Ishikawa (cell line): ENCODE results near the gene TMEM164.

Experiments
- EP300 ChIP-seq: IDR thresholded peaks from 2 replicates; pipeline ENCODE4 v1.6.1; 2012; ENCODE audit warnings: borderline replicate concordance
- RAD21 ChIP-seq: IDR thresholded peaks from 2 replicates; pipeline ENCODE4 v1.6.1; 2012; ENCODE audit warnings: low read depth
- TCF12 ChIP-seq: IDR thresholded peaks from 2 replicates; pipeline ENCODE4 v1.6.1; 2012; ENCODE audit warnings: low read depth
- TEAD4 ChIP-seq: IDR thresholded peaks from 2 replicates; pipeline ENCODE4 v1.6.1; 2012

DNA sequence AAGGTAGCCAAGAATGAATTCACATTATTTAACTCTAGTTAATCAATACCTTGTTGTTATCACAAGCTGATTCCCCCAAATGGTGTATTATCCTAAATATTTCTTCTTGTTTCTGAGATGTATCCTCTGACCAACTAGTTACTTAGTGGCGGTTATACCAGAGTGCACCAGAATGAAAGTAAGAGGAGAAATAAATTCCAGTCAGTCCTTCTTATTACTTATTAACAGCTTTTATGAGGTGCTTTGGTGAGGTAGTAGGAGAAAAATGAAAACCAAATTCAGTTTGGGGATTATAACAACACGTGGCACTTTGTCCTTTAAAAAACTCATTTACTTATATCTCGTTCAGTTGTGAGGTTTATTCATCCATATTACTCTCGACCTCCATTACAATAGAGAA, 213.1 kb downstream of the TMEM164 start:
- TF ChIP-seq TCF12 = no peak
- no peak for TF ChIP-seq EP300
- TF ChIP-seq RAD21 = no peak
- TF ChIP-seq TEAD4 = no peak
